HG03342 (cell line): ENCODE results near the gene KPTN.

Source experiments
- ATAC-seq: cut with Tn5 transposase; IDR thresholded peaks from one replicate; pipeline ENCODE4 v1.9.1; 2021; ENCODE audit warnings: mild to moderate bottlenecking, moderate library complexity; ENCODE audit not compliant: unreplicated experiment

Gene KPTN

DNA sequence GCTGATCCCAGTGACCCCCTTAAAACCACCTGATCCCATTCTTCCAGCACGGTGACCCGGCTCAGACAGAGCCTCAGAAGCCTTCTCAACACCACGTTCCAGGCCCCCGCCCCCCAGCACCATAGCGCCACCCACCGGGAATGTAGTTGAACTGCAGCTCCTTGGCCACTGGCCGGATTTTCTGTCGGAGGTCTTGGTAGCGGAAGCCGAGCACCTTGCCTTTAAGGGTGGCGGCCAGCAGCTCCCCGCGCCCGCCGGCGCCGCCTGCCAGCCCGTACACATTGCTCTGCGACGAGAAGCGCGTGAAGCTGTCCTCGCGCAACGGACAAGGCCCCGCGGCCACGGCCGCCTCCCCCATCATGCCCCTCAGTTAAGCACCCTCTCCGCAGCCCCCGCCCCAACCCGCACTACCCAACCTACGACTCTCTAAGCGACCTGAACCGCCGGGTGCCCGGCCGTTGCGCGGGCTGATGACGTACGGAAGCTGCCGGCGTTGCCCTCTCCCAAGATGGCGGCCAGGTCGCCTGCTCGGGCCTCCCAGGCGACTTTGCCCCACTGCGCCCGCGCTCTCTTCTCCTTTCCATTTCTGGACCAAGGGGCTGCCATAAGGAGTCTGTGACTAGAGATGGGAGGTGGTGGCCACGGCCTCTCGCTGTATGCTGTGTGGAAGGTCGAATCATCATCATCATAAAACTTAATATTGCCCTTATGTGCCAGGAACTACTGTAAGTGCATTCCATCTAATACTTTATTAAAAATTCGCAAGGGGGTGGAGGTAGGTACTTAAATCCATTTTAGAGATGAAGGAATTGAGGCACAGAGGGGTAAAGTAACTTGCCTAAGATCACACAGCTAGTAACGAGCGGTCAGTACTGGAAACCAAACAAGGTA lies at the start of gene KPTN:
TSS of gene KPTN (minus strand) at position 420 of the 891 bp plus-strand sequence. CDS start at position 361, 59 bp downstream.
- ATAC-seq = peak; percentile 46

DNA sequence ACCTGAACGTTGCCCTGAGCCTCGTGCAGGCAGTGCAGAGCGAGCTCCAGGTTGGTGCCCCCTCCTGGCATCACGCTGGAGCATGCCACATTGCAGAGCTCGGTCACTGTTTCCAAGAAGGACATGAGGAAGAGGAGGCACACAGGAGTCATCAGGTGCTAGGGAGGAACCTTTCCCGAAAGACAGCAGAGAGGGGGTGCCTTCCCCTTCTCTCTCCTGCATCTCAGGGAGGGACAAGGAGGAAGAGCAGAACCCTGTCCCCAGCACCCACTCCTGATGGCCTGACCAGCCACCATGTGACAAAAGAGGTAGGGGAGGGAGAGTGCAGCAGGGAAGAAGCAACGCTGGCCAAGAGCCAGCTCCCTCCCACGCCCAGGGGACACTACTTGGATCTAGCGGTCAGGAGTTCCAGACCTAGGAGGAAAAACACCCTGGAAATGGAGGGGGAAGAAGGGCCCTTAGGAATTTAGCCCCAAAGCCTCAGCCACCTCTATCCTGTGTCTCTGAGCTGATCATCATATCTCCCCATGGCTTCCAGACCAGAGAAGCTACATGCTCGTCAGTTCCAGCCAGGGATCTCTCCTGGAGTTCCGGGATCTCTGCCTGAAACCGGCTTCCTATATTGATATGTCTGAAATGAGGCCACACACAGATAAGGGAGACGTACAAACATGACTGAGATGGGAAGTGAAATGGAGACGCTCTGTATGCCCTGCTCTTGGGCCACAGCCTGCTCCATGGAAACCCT lies 47.8 kb upstream of the KPTN start:
- no peak for ATAC-seq

GRCh38 chr19:47529018-47529742 lies 45.2 kb upstream of the KPTN start:
- no peak for ATAC-seq

DNA sequence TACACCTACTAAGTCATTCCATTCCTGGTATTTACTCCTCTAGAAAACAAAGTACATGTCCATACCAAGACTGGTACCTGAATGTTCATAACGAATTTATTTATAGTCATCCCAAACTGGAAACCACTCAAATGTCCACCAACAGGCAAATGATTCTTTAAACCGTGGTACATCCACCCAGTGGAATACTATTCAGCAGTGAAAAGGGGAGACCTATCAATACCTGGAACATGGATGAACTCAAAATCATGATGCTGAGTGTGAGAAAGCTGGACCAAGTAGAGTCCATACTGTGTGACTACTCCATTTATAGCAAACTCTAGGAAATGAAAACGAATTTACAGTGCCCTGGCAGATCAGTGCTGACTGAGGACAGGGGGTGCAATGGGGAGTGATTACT lies 42.8 kb upstream of the KPTN start:
- ATAC-seq = no peak

- no peak for ATAC-seq
These were observed 39.5 kb upstream of the KPTN start for GRCh38 chr19:47523473-47523872.

DNA sequence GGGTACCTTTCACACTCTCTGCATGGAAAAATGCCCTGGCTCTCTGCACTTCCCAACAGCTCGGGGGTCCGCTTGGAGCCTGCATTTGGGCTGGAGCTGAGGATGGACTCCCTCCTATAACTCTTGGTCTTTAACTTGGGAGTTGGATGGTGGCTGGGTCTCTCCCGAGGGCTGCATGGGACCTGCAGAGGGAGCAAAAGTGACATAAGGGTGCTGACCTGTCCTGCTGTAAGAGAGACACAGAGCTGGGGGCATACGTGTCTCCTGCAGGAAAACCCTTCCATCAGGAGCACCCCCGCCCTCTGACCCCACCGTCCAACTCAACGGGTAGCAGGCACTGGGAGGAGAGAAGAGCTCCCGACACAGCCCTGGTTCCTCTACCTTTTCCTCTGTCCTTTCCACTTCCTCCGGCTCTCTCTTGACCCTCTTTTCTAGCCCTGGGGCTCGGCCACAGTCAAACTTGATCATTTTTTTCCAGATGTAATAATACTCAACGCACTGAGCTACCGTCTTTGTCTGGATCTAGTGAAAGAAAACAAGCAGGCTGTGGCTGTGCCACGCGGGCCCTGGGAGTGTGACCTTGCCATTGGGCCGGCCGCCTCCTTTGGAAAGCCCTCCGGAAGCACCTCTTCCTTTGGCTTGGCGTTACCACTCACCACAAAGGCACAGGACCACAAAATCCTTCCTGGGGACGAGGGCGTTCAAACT lies 37.6 kb upstream of the KPTN start:
- ATAC-seq = no peak

DNA sequence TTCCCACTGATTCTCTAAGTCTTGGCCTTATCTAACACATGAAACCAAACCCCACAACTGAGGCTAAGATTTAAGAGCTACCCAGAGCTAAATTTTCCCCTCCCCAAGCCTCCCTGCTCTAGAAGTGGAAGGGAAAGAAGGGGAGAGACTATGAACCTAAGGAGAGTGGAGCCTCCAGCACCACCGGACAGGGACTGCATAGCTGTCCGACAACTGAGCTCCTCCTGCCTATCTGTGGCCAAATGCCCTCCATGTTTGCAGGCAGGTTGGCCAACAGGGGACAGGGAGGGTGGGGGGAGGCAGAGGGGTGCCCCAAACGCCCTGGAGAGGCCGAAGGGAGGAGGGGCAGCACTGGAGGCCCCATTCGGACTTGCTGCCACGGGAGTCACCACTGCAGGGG lies 36.8 kb upstream of the KPTN start:
- no peak for ATAC-seq

DNA sequence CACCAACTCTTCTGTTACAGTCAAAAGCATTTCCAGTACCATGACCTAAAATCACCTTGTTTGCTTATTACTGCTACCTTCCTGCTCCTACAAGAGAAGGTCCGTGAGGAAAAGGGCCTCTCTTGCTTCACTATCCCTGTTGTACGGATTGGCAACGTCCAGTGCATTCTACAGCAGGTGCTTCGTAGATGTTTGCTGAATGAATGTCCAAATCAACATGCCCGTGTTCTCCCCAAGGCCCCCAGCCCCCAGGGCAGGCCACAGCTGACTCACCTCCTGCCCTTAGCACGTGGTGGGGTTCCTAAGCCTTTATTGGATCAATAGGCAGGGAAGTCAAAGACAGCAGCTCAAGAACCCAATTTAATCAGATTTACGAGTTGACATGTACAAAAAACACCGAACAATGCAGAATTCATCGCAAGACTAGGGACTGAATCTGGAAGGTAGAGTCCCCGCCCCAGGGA lies 36.4 kb upstream of the KPTN start:
- no peak for ATAC-seq

GRCh38 chr19:47518854-47519253 lies 34.8 kb upstream of the KPTN start:
- ATAC-seq = no peak

DNA sequence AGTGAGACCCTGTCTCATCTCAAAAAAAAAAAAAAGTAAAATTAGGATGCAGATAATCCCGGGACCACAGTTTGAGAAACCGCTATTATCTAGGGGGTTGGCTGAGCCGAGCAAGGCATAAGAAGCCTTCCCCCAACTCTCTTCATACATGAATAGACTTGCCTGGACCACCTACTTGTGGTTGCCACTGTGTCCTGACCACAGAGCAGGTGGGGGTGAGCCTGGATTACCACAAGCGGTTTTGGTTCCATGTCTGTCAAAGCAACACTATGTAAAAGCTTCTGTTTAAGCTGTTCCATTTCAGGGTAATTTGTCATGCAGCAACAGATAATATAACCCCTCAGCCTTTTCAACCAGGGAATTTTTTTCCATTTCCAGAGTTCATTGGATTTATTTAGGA lies 34.1 kb upstream of the KPTN start:
- no peak for ATAC-seq

DNA sequence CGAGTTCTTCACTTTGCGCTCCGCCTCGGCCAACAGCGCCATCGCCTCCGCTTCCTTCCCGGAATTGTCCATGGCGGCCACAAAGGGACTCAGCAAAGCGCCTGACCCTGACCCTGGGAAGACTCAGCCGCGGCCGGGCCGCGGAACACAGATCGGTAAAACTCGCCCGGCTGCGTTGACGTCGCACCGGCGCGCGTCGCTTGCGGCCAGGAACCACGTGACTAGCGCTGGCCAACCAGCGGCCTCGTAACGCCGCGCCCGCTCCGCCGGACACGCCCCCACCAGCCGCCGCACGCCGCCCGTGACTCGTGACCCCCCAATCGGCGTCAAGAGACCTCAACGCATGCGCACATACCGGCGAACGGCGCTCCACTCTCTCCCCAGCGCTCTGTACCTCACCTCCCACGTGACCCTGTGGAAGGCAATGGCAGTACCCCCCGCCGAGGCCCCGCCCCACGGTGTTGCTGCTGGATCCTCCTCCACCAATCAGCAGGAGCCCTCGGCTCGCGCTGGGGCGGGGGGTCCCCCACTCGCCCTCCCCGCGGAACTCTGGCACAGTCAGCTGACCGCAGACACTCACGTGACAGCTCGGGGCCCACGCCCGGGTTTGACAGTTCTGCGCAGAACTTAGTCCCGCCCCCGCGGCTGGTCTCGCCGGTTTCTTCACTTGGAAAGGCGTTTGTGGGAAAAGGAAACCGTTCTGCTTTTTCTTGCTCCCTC lies 31.0 kb upstream of the KPTN start, which contains the start of gene NAPA:
TSS of gene NAPA (minus strand) at position 195 of the 720 bp plus-strand sequence. CDS start at position 72, 123 bp downstream.
- ATAC-seq = peak; percentile 84

GRCh38 chr19:47514151-47514868 lies 30.3 kb upstream of the KPTN start:
- no peak for ATAC-seq

DNA sequence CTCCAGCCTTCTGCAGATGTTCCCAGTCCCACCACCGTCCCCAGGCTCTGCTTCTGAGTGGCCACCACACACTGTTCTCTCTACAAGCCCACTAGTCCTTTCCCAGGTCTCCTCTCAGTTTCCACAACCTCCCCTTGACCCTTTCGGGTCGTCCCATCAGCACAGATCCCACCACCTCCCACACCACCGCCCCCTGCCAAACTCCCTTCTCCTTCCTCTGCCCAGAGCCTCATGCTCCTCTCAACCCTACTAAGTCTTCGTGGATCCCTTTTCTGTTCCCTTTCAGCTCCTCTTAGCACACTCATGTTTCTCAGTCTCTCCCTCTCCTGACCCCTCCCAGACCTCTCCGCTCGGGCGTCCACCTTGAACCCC lies 28.9 kb upstream of the KPTN start:
- no peak for ATAC-seq

- ATAC-seq = no peak
These were observed 28.3 kb upstream of the KPTN start for GRCh38 chr19:47512183-47512947.

- ATAC-seq = no peak
These were observed 27.7 kb upstream of the KPTN start for GRCh38 chr19:47511681-47512080.

GRCh38 chr19:47511128-47511517 lies 27.1 kb upstream of the KPTN start:
- ATAC-seq = no peak

GRCh38 chr19:47510516-47511127 lies 26.6 kb upstream of the KPTN start:
- ATAC-seq = no peak

GRCh38 chr19:47509973-47510372 lies 26.0 kb upstream of the KPTN start:
- ATAC-seq = no peak
